WI38 (cell line): Measurements from ENCODE around the gene SYNGAP1.

Experiments
- H3K4me3 ChIP-seq: 2 replicates; pipeline ENCODE4 v1.5.1; 2011; ENCODE audit warnings: low read depth, mild to moderate bottlenecking, control low read depth, low read length
- TF ChIP-seq, protein P1 (sequence below): IDR thresholded peaks from 2 replicates; pipeline ENCODE4 v1.5.1; 2012; ENCODE audit warnings: low read depth, mild to moderate bottlenecking, control low read depth, low read length

SYNGAP1 gene

DNA sequence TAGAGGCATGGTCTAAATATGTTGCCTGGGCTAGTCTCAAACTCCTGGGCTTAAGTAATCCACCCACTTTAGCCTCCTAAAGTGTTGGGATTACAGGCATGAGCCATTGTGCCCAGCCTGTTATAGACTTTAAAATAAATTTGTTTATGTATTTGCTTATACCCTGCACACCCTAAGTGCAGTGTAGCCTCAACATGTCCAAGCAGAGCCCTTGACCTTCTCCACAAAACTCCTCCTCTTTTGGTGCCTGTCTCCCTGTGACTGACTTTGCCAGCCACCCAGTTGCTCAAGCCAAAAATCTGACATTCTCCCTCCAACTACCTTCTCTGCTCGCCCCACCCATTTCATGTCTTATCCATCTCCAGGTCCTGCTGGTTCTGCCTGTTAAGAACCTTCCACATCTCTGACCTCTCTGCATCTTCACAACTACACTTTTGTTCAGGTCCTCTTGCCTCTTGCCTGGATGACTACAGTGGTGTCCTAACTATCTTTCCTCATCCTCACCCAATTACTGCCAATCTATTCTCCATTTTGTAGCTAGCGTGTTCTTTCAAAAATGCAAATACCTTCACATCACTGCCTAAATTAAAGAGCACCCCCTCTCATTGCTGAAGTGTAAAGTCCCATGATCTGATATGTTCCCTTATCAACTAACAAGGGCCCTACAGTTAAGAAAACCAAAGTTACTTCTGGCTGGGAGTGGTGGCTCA, 39.4 kb upstream of the SYNGAP1 start:
- TF ChIP-seq, protein P1, sequence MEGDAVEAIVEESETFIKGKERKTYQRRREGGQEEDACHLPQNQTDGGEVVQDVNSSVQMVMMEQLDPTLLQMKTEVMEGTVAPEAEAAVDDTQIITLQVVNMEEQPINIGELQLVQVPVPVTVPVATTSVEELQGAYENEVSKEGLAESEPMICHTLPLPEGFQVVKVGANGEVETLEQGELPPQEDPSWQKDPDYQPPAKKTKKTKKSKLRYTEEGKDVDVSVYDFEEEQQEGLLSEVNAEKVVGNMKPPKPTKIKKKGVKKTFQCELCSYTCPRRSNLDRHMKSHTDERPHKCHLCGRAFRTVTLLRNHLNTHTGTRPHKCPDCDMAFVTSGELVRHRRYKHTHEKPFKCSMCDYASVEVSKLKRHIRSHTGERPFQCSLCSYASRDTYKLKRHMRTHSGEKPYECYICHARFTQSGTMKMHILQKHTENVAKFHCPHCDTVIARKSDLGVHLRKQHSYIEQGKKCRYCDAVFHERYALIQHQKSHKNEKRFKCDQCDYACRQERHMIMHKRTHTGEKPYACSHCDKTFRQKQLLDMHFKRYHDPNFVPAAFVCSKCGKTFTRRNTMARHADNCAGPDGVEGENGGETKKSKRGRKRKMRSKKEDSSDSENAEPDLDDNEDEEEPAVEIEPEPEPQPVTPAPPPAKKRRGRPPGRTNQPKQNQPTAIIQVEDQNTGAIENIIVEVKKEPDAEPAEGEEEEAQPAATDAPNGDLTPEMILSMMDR, result no peak
- no peak overlapping the region for H3K4me3 ChIP-seq

DNA sequence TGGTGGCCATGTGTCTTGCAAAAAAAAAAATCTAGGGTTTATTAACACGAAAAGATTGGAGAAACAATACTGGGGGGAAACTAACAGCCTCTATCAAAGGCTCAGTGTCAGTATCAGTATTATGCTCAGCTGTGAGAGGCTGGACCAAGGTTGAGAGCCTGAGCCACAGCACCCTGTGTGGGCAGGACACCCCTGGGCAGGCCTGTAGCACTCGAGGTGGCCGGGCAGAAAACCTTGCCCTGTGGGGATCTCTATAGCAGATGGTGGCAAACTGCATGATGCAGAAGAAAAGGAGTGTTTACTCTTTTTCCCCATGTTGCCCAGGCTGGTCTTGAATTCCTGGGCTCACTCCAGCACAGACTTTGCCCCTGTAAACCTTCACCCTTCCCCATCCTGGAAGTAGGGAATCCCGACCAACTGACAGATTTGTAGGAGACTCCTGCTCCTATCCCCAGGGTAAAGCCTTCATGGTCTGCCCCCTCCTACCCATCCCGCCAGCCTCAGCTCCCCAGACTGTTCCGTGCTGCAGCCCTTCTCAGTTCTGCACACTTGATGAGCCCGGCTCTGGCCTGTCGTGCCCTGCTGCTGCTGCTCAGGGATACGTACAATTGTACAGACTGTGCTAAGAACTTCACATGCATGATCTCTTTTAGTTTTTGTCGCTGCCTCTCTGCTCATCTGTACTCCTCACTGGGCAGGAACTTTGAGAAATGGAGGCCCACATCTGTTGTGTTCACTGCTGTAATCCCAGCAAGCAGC, 36.3 kb upstream of the SYNGAP1 start:
- TF ChIP-seq, protein P1, result no peak

GRCh38 chr6:33384581-33385020, 35.3 kb upstream of the SYNGAP1 start:
- TF ChIP-seq, protein P1, result peak; percentile 57
- H3K4me3 ChIP-seq, result no peak overlapping the region

More for the DNA sequence above, 36.3 kb upstream of the SYNGAP1 start:
- no peak overlapping the region for H3K4me3 ChIP-seq

DNA sequence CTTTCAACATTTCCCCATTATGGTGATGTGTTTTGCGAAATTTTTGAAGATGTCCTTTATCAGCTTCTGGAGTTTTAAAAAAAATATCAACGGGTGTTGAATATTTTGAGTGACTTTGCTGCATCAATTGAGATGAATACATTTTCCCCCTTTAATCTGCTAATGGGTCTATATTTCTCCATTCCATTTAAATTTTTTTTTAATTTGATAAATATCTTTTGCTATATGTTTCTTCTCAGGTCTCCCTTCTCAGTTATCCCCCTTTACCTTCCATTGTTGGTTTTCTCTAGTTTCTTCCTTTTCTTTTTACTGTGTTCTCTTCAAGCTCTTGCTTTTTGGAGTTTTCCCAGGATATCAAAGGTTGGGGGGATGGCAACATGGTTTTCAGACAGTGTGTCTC, 29.7 kb upstream of the SYNGAP1 start:
- no peak overlapping the region for H3K4me3 ChIP-seq
- TF ChIP-seq, protein P1, result no peak

- TF ChIP-seq, protein P1, result no peak
- H3K4me3 ChIP-seq, result peak overlapping the region; percentile 27; the same call in 1 of the 2 replicates
Observed at GRCh38 chr6:33390767-33391277, 29.0 kb upstream of the SYNGAP1 start.

DNA sequence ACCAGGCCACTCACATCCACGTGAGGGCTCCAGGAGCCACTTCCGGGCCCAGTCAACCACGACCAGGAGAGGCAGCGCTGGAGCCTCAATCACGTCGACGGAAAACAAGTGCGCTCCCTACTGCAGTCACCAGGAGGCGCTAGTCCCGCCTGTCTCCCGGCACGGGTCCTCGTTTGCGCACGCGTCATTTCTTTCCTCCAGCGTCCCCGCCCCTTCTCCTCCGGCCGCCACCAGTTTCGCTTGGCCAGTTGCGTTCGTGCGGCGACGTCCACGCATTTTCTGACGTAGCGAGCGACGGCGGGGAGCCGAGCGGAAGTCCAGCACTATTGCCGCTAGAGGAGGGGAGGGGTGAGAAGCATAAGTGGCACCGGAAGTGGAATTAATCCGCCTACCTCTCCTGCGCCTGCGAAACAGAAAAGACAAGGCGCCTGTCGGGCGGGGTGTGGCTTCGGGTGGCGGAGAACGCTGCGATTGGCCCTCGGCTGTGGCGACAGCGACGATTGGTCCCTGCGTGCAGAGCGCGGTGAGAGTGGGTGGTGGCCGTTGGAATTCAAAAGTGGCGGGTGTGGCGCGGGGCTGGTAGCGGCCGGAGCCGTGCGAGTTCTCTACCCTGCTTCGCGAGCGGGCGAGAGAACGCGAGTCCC, 28.5 kb upstream of the SYNGAP1 start, which contains the start of gene KIFC1:
Gene KIFC1, plus strand, starts transcription at position 546 of the 644 bp plus-strand sequence. CDS start 163 bp downstream, outside the sequence.
- TF ChIP-seq, protein P1, result peak; percentile 87
- peak within 1 kb of the TSS; percentile 88 for H3K4me3 ChIP-seq
